ENCODE measurements around the gene NMNAT3. TPM values are rescaled to one million over a fixed set of nuclear protein-coding genes. Genes with fewer than 3 reads are reported as not detected.

NMNAT3 gene
- total RNA-seq, 4 donors from 2014 or later = 1.5 to 12.6 (median 5.6) TPM

- Histone ChIP-seq H3K36me3 (no peaks in the 10 kb centered on the region), H3K27me3 (no peaks in the 10 kb centered on the region), H3K27ac (no peak overlapping the region), H3K4me1 (peaks cover 0 to 5% (median 0%) of the 10 kb centered on the region in 4 donors), H3K4me3 (no peak overlapping the region), H3K9me3 (no peaks in the 10 kb centered on the region)
- intact Hi-C loops (cut with DNase I; ENCODE audit: low total_unique reads) (no loop called here), in situ Hi-C loops (cut with MboI; ENCODE audit: low pct_ligation_motif_present in 1 of 4, low pct_unique_long_range_greater_than_20kb in 1 of 4, low sequenced_read_pairs in 3 of 4) (no loop called here)
- DNase-seq = no peak
- WGBS, 2 donors (ENCODE audit: low coverage in 1 of 2) = 82 to 83% methylated on average over 1 to 3 of the region's 3 CpGs
- TF ChIP-seq POLR2A (IDR thresholded peaks at IDR 0.05) (no peak), EP300 (IDR thresholded peaks at IDR 0.05; ENCODE audit: low read depth) (no peak), POLR2AphosphoS5 (IDR thresholded peaks at IDR 0.05) (no peak)
- TF ChIP-seq, protein P1, sequence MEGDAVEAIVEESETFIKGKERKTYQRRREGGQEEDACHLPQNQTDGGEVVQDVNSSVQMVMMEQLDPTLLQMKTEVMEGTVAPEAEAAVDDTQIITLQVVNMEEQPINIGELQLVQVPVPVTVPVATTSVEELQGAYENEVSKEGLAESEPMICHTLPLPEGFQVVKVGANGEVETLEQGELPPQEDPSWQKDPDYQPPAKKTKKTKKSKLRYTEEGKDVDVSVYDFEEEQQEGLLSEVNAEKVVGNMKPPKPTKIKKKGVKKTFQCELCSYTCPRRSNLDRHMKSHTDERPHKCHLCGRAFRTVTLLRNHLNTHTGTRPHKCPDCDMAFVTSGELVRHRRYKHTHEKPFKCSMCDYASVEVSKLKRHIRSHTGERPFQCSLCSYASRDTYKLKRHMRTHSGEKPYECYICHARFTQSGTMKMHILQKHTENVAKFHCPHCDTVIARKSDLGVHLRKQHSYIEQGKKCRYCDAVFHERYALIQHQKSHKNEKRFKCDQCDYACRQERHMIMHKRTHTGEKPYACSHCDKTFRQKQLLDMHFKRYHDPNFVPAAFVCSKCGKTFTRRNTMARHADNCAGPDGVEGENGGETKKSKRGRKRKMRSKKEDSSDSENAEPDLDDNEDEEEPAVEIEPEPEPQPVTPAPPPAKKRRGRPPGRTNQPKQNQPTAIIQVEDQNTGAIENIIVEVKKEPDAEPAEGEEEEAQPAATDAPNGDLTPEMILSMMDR (IDR thresholded peaks at IDR 0.05) = no peak
Observed at GRCh38 chr3:139652561-139652960, 25.2 kb downstream of the NMNAT3 start.

DNA sequence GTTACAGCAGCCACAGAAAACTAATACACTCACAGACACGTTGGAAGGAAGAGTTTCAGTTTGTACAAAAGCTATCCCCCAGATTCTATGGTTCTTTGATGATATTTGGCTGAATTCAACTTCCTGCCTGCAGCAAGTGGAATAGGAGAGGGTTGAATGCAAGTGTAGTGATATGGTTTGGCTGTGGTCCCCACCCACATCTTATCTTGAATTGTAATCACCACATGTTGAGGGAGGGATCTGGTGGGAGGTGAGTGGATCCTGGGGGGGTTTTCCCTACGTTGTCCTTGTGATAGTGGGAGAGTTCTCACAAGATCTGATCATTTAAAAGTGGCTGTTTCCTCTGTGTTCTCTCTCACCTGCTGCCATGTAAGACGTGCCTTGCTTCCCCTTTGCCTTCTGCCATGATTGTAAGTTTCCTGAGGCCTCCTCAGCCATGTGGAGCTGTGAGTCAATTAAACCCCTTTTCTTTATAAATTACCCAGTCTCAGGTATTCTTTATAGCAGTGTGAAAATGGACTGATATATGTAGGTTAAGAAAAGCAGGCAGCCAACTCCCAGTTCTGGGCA lies 29.8 kb downstream of the NMNAT3 start:
- Histone ChIP-seq H3K9me3 (no peaks in the 10 kb centered on the region), H3K36me3 (no peaks in the 10 kb centered on the region), H3K27ac (no peak overlapping the region), H3K27me3 (no peaks in the 10 kb centered on the region), H3K4me3 (no peak overlapping the region), H3K4me1 (no peaks in the 10 kb centered on the region)
- intact Hi-C loops (cut with DNase I; ENCODE audit: low total_unique reads) = no loop called here
- TF ChIP-seq, protein P1 (IDR thresholded peaks at IDR 0.05) = no peak
- no peak for TF ChIP-seq EP300 (IDR thresholded peaks at IDR 0.05; ENCODE audit: low read depth)
- TF ChIP-seq POLR2A (IDR thresholded peaks at IDR 0.05) = no peak
- TF ChIP-seq POLR2AphosphoS5 (IDR thresholded peaks at IDR 0.05) = no peak
- no peak for DNase-seq
- WGBS, 2 donors (ENCODE audit: low coverage in 1 of 2) = 73 to 80% methylated on average over 2 to 3 of the region's 3 CpGs
- in situ Hi-C loops (cut with MboI; ENCODE audit: low pct_ligation_motif_present in 1 of 4, low pct_unique_long_range_greater_than_20kb in 1 of 4, low sequenced_read_pairs in 3 of 4) = no loop called here

GRCh38 chr3:139646512-139646911 lies 31.3 kb downstream of the NMNAT3 start:
- H3K4me3 ChIP-seq = no peak overlapping the region
- in situ Hi-C loops (cut with MboI; ENCODE audit: low pct_ligation_motif_present in 1 of 4, low pct_unique_long_range_greater_than_20kb in 1 of 4, low sequenced_read_pairs in 3 of 4) (no loop called here), intact Hi-C loops (cut with DNase I; ENCODE audit: low total_unique reads) (no loop called here)
- 85 to 91% methylated on average over 3 to 4 of the region's 4 CpGs for WGBS, 2 donors (ENCODE audit: low coverage in 1 of 2)
- no peak for DNase-seq
- no peaks in the 10 kb centered on the region for H3K27me3 ChIP-seq
- no peaks in the 10 kb centered on the region for H3K9me3 ChIP-seq
- no peaks in the 10 kb centered on the region for H3K4me1 ChIP-seq
- H3K36me3 ChIP-seq = no peaks in the 10 kb centered on the region
- TF ChIP-seq, protein P1 (IDR thresholded peaks at IDR 0.05) = no peak
- no peak for TF ChIP-seq POLR2A (IDR thresholded peaks at IDR 0.05)
- H3K27ac ChIP-seq = no peak overlapping the region

DNA sequence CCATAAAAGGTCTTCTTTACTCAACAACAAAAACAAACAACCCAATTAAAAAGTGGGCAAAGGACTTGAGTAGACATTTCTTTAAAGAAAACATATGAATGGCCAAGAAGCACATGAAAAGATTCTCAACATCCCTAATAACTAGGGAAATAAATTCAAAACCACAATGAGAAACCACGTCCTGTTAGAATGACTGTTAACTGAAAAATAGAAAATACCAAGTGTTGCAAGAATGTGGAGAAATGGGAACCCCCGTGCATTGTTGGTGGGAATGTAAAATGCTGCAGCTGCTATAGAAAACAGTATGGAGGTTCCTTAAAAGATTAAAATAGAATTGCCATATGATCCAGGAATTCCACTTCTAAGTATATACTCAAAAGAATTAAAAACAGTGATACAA lies 34.8 kb downstream of the NMNAT3 start:
- in situ Hi-C loops (cut with MboI; ENCODE audit: low pct_ligation_motif_present in 1 of 4, low pct_unique_long_range_greater_than_20kb in 1 of 4, low sequenced_read_pairs in 3 of 4) (no loop called here), intact Hi-C loops (cut with DNase I; ENCODE audit: low total_unique reads) (no loop called here)
- no peaks in the 10 kb centered on the region for H3K27me3 ChIP-seq
- H3K27ac ChIP-seq = no peak overlapping the region
- no peak for DNase-seq
- no peak overlapping the region for H3K4me3 ChIP-seq
- TF ChIP-seq, protein P1 (IDR thresholded peaks at IDR 0.05) = no peak
- TF ChIP-seq EP300 (IDR thresholded peaks at IDR 0.05; ENCODE audit: low read depth) = no peak
- TF ChIP-seq POLR2A (IDR thresholded peaks at IDR 0.05) = no peak
- TF ChIP-seq POLR2AphosphoS5 (IDR thresholded peaks at IDR 0.05) = no peak
- H3K9me3 ChIP-seq = no peaks in the 10 kb centered on the region
- 66 to 90% methylated on average over 1 to 2 of the region's 2 CpGs for WGBS, 2 donors (ENCODE audit: low coverage in 1 of 2)
- H3K36me3 ChIP-seq = no peaks in the 10 kb centered on the region
- H3K4me1 ChIP-seq = no peaks in the 10 kb centered on the region

Data from transverse colon (tissue), 4 donors.